IPS DF 19.7 (cell line): Measurements from ENCODE around the gene TTC23.
A peak's percentile ranks its signal among the peaks of the same experiment; 100 is the strongest.

Source experiments
- DNase-seq: peaks from one replicate; pipeline ENCODE4 v3.0.0-alpha.2; 2013; ENCODE audit warnings: low read depth, low spot score

TTC23 gene, protein sequence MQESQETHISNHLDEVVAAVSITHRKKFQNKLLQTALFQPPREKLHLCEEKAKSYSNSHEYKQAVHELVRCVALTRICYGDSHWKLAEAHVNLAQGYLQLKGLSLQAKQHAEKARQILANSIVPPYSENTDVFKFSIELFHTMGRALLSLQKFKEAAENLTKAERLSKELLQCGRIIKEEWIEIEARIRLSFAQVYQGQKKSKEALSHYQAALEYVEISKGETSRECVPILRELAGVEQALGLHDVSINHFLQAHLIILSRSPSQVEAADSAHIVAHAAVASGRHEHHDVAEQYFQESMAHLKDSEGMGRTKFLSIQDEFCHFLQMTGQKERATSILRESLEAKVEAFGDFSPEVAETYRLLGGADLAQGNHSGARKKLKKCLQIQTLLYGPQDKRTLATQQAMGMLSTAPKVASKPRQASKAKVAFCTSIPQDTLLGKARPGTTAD

DNA sequence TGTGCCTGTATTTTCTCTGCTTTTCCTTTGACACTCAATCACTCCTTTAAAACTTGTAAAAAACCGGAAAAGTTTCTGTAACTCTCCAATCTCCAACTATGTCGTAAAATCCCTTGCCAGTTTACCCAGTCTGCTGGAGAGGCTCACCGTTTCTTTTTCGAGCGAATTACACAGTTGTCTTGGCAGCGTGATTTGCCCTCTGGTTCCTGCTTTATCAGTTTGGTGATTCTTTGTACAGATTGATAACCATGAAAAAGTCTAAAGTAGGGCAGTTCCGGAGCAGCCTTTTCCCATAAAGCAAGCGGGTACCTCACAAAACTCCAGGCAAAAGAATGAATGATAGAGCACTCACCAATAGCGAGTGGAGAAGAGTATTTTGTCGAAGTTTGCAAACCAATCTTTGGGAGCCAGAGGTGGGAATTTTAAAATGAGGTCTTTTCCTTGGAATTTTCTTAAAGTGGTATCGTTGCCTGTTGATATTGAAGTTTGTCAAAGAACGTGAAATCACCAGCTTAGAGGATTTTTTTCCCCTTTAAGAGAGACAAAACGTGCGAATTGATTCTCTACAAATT is at the start of gene TTC23:
Gene TTC23 (minus strand): TSS at position 312 of the 572 bp plus-strand sequence. CDS start 20,869 bp downstream, outside the sequence.
- DNase-seq = peak; percentile 45

DNA sequence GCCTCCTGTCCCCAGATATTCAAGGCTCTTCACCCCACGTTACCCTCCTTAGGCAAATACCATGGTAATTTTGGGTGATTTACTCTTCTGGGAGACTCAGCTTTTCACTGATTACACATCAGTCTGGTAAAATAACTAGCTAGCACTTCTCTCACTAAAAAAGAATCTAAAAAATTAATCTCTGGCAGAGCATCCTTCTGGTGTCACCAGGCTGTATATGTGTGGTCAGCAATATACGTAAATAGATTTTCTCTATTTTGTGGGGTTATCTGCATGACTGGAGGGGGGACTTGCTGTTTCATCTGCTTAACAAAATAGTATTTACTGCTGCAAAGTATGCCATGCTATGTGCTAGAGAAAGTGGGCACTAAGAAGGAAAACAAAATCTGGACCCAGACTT is 47.0 kb upstream of the TTC23 start:
- DNase-seq = no peak

DNA sequence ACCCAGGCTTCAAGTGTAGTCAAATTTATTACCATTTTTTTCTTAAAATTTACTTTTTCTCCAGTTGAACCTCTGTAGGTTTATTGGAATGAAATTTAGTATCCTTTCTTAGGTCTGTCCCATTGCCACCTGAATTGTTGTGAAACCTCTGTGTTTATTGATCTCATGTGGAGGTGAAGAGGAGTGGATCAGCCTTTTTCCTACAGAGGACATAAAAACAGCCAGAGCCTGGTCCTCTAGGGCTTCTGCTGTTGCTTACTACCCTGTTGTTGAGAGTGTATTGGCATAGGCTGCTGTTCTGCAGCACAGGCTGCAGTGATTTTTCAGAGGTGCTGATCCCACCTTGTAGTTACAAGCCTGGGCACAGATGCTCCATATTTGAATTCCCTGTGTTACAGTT is 46.5 kb upstream of the TTC23 start:
- DNase-seq = no peak

DNA sequence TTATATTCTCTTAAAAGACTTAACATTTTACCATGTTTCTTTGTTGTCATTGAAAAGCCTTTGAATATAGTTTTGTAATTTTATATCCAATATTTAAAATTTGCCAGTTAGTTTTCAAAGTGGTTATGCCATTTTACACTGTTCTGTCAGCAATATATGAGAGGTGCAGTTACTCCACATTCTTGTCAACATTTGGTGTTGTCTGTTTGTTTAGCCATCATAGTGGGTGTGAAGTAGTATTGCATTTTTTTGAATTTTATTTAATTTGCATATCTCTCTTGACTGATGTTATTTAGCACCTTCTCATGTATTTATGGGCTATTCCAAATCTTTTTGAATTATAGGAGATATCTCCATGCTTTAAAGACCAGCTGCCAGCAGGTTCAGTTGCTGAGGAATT is 42.3 kb upstream of the TTC23 start:
- DNase-seq = no peak

DNA sequence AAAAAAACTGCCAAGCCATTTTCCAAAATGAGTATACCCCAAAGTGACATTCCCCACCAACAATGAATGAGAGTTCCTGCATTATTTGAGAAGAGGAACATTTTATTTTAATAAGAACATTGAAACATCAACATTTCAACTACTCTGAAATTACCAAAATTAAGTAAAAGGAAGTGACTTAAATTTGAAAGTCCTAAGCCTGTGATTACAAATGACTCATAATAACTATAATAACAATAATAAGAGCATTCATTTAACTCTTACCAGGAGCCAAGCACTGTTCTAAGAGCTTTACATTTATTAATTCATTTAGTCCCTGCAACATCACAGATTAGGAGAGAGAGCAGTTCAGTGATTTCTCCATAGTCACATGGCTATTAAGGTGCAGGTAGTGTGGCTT is 34.3 kb upstream of the TTC23 start:
- no peak for DNase-seq

DNA sequence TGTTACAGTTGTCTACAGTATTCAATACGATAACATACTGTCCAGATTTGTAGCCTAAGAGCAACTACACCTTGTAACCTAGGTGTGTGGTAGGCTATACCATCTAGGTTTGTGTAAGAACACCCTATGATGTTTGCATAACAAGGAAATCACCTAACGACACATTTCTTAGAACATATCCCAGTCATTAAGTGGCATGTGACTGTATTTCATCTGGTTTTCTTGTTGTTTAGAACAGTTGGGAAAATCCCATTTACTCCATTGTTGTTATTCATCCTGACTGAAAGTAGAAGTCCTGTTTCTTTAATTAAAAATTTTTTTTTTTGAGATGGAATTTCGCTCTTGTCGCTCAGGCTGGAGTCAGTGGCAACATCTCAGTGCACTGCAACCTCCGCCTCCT is 33.2 kb upstream of the TTC23 start:
- no peak for DNase-seq

DNA sequence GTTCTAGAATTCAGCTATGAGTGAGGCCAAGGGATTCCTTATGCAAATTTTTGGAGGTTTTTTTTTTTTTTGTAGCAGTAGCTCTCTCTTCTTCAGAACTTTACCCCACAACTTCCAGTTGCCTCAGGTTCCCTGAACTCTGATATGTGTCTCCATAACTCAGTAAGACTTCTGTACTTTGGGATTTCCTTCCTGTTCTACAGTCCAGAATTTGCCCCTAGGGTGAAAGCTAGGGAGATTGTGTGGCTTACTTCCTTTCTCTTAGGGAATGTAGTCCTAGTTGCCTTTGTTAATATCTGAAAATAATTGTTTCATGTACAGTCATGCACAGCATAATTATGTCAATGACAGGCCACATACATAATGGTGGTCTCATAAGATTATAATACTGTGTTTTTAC is 32.7 kb upstream of the TTC23 start:
- no peak for DNase-seq

DNA sequence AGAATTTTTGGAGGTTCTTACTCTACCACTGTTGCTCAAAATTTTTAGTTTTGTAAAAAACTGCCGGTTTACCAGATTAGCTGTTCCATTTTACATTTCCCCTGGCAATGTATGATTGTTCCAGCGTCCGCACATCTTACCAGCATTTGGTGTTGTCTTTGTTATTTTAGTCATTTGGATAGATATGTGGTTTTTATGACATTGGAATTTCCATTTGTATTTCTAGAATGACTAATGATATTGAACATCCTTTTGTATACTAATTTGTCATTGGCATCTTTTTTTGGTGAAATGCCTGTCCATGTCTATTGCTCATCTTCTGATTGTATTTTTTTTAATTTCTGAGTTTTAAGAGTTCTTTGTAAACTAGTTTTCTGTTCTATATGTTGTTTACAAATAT is 30.4 kb upstream of the TTC23 start:
- DNase-seq = no peak

DNA sequence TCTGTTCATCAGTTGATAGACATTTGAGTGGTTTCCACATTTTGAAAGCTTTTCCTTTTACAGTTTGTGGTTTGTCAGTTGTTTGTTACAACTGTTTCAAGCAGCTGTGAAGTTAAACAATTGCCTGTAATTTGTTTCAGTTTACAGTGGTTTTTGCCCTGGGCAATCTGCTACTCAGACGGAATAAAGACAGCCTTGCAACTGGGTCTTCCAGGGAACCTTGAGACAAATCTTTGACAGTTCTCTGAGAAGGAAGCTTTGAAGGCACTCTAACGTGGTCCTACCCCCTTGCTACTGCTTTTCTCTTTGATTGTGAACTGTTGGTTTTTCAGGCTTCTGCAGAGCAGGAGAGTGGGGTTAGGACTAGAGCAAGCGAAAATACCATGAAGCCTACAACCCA is 29.9 kb upstream of the TTC23 start:
- no peak for DNase-seq

DNA sequence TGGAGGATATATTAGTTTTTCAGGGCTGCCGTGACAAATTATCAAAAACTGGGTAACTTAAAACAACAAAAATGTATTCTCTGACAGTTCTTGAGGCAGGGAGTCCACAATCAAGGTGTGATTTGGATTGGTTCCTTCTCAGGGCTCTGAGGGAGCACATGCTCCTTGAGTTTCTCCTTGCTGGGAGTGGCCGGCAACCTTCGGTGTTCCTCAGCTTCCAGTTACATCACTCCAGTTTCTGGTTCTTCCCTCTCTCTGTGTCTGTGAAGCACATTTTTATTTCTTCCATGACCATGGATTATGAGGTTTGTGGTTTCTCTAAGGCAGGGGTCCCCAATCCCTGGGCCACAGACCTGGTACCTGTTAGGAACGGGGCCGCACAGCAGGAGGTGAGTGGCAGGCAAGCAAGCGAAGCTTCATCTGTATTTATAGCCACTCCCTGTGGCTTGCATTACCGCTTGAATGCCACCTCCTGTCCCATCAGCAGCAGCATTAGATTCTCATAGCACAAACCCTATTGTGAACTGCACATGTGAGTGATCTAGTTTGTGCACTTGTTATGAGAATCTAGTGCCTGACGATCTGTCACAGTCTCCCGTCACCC is 26.2 kb upstream of the TTC23 start:
- no peak for DNase-seq

DNA sequence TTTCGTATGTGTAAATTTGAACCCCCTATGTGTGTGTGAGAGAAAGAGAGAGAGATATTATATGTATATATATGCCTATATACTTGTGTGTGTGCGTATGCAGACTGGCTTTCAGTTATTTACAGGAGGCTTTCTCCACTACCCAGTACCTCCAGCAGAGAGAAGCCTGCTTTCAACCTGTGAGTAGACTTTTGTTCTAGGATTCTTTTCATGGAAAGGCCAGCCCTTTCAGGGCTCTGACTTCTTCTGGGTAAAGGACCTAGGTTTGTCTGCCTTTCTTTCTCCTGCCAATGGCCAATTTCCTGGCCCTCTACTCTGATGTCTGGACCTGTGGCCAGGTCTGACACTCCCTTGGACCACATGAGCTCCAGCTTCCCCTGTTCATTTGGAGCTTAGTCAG is 25.7 kb upstream of the TTC23 start:
- DNase-seq = no peak

DNA sequence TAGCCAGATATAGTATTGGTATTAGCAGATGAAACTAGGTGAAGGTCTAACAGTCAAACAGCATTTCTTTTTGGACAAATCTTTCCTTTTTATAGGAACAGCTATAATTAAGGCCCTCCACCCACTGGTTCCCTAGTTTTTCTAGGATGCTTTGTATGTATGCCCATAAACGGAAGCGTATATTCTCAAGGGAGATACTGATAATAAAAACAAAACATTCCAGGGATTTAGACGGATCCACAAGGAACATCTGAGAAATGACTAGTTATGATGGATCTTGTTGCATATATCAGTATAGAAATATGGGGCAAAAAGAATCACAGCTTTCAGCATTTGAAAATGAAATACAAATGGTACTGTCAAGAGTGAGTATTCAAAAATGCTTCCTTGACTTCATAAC is 24.4 kb upstream of the TTC23 start:
- DNase-seq = no peak

DNA sequence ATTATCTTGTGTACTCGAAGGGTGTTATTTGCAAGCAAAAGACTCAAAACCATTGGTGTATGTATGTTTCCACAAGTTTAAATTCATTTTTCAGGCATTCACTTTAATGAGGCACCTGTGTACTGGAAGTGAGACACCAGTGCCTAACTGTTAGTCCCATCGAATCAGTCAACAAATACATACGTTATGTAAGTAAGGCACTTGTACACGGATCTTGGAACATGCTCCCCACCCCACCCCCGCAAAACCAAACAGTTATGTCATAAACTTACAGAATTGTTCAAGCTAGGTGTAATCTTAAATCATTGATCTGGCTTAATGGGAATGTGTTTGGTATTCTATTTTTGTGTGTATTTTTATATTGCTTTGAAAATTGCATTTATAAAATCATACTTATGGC is 19.1 kb upstream of the TTC23 start:
- no peak for DNase-seq

DNA sequence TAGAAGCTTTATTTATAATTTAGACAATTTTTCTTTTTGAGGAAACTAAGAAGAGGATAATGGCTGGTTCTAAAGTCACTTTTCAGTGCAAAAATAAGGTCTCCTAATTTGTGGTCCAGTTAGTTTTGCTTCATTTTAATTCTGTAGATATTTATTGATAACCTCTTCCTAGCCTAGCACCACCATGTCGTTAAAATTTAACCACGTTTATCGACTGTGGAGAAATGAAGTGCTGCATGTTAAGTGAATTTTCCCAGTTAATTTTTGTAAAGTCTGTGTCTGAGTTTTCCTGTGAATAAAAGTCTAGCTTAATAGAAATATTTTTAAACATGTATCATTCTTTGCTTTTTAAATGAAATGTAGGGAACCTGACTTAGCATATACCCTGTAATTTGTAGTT is 18.6 kb upstream of the TTC23 start:
- DNase-seq = no peak

DNA sequence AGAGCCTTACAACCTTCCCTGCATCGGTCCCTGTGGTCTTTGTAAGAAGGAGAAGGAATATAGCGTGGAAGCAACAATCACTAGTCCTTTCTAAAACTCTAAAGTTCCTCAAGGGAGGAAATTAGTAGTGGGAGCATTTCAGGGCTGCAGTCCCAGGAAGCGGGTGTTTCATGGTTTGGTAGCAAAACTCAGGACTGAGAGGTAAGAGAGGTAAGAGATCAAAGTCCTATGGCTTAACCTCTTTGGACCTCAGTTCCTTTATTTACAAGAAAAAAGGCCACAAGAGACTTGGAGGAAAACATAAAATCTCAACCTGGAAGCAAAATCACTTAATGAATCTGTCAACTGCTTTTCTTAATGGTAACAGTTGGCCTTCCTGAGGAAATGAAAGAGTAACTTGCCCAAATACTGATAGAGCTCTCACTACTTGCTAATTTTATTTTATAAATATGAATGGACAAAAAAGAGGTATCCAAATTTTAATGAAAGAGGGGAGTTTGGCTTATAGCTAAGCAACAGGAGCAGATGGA is 16.2 kb upstream of the TTC23 start:
- no peak for DNase-seq

DNA sequence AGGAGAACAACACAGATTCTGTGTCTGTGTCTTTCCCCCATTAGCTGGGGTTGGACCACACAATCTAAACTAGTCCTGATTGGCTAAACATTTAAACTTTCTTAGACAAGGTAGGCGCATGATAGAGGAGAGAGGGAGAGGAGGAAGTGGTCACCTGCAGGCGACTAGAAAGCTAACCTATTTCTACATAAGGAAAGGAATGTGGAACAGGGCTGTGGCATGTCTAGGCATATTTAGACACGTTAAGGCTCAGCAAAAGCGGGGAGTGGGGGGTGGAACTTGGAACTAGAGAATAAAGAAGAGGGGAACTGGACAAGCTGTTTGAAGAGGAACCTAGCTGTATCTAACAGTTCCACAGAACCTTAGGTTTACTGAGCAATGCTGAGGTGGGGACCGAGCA is 14.7 kb upstream of the TTC23 start:
- DNase-seq = no peak

DNA sequence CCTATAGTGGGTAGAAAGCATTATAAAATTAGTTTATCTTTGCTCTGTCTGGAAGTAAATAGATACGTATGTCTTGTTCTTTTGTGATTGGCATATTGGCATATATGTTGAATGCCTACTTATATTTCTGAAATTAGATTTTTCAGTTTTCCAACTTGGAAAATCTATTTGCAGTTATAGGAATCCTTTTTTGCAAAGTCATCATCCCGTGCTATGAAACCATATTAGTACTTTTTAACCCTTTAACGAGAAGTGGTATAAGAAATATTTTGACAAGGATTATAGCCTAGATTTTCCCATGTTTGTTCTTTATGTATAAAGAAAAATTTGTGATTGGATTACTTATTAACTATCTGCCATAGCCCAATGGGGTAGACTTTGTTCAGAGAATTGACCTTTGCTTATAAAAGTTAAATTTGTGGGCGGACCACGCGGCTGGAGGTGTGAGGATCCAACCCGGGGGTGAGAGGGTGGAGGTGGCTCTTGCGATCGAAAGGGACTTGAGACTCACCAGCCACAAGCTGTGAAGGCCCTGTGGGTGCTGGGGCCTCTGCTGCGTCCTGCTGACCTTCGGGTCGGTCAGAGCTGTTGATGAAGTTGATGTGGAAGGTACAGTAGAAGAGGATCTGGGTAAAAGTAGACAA is 7.8 kb upstream of the TTC23 start:
- no peak for DNase-seq

DNA sequence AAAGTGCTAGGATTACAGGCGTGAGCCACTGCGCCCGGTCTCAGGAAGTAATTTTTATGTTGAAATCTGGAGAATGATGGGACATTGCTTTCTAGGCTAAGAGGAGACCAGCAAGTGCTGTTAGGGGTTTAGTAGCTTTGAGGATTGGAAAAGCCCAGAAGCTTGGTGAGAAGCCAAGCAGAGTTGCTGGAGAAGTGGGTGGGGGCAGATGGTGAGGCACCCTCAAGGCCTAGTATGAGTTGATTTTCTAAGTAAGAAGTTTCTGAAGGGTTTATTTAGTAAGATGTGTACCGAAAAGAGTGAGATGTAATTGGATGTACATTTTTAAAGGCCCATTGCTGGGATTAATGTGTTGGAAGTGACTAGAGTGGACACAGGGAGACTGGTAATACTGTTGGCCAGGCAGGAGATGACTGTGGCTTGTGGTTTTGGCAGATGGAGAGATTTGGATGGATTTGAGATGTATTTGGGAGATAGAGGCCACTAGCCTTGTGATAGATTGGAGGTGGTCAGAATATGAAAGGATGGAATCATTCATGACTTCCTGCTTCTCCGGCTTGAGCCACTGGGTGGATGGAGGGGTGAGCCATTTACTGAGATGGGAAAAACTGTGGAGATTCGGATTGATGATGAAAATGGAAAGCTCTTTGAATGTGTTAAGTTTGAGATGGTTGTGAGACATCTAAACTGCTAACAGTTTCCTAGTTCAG is 4.2 kb upstream of the TTC23 start:
- DNase-seq = no peak

DNA sequence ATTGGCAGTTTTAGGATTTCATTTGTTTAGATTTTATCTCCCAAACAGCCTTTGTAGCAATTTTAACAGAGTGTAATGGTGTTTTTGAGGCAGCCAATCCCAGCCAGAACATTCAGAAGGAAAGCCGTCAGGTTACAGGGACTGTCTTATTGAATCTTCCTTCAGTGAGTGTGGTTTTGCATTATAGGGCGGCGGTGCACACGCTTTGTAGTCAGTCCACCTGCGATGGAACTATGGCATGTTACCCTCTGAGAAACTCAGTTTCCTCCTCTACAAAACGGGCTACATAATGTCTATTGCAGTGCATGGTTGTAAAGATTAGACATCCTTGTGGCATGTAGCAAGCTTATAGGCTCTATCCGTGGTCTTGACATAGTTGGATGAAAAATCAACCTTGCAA is 2.9 kb upstream of the TTC23 start:
- DNase-seq = no peak

DNA sequence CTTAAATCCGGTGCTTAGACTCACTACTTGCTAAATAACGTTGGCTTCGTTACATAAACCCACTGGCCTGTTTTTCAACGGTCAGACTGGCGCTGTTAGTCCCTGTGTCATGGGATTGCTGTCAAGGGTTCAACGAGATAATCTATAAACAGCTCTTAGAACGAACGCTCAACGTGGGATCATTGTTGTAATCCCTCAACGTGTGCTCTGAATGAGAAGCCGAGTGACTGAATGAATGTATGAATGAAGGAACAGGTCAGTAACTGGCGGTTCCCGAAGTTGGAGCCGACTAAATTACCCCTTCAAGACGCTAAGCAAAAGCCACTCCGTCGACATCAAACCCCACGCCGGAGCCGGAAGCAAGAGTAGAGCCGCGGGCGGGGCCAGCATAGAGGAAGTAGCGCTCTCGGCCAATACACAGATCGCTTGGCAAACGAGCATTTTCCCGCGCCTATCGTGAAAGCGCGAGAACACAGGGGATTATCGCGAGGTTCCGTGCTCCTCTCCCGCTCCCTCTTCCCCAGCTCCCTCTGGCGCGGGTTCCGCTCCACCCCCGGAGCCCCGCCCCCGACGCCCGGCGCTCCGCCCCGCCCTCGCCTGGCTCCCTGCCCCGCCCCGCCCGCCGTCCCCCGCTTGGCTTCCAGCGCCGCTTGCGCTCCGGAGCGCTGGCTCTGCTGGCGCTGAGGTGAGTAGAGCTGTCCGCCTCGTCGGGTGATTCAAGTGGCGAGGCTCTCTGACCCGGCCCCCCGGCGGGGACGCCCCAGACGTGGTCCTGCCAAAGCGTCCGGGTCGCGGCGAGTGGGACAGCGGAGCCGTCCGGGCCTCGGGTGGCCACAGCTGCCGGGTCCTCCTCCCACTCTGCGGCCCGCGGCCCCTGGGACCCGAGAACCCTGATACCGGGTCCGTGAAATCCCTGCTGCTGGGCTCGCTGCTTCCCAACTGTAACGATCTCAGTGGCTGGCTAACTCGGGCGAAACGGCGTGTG is 1.8 kb upstream of the TTC23 start, which contains the start of gene LRRC28:
Gene LRRC28 (plus strand): TSS at position 625 of the 985 bp plus-strand sequence. CDS start 4,477 bp downstream, outside the sequence.
- peak; percentile 95 for DNase-seq
